Measurements from ENCODE around the gene KDR. TPM values are rescaled to one million over a fixed set of nuclear protein-coding genes. Genes with fewer than 3 reads are reported as not detected.

Gene KDR
- total RNA-seq, 1 donor from 2014 or later = 19.4 TPM

GRCh38 chr4:55162396-55162795 lies 37.0 kb upstream of the KDR start:
- no peak for TF ChIP-seq POLR2A (IDR thresholded peaks at IDR 0.05)
- no peak for TF ChIP-seq CTCF (IDR thresholded peaks at IDR 0.05)
- no peak for TF ChIP-seq POLR2AphosphoS5 (IDR thresholded peaks at IDR 0.05; ENCODE audit: insufficient read depth in 1 of 2, low read depth in 1 of 2)
- DNase-seq (ENCODE audit: extremely low spot score in 2 of 2) = no peak
- H3K36me3 ChIP-seq = no peaks in the 10 kb centered on the region
- H3K27me3 ChIP-seq = no peaks in the 10 kb centered on the region
- H3K9me3 ChIP-seq = no peaks in the 10 kb centered on the region
- intact Hi-C loops (cut with DNase I) = no loop called here
- H3K4me1 ChIP-seq = no peaks in the 10 kb centered on the region
- H3K27ac ChIP-seq = no peak overlapping the region
- no peak overlapping the region for H3K4me3 ChIP-seq

GRCh38 chr4:55161739-55162138 lies 36.3 kb upstream of the KDR start:
- Histone ChIP-seq H3K36me3 (no peaks in the 10 kb centered on the region), H3K27me3 (no peaks in the 10 kb centered on the region), H3K27ac (no peak overlapping the region), H3K9me3 (no peaks in the 10 kb centered on the region), H3K4me1 (no peaks in the 10 kb centered on the region), H3K4me3 (no peak overlapping the region)
- DNase-seq (ENCODE audit: extremely low spot score in 2 of 2) = no peak
- intact Hi-C loops (cut with DNase I) = no loop called here
- TF ChIP-seq CTCF (IDR thresholded peaks at IDR 0.05) (no peak), POLR2AphosphoS5 (IDR thresholded peaks at IDR 0.05; ENCODE audit: insufficient read depth in 1 of 2, low read depth in 1 of 2) (no peak), POLR2A (IDR thresholded peaks at IDR 0.05) (no peak)

GRCh38 chr4:55159851-55160250 lies 34.5 kb upstream of the KDR start:
- no peaks in the 10 kb centered on the region for H3K4me1 ChIP-seq
- no peaks in the 10 kb centered on the region for H3K9me3 ChIP-seq
- TF ChIP-seq POLR2AphosphoS5 (IDR thresholded peaks at IDR 0.05; ENCODE audit: insufficient read depth in 1 of 2, low read depth in 1 of 2) = no peak
- no peak for TF ChIP-seq CTCF (IDR thresholded peaks at IDR 0.05)
- no peak for TF ChIP-seq POLR2A (IDR thresholded peaks at IDR 0.05)
- intact Hi-C loops (cut with DNase I) = no loop called here
- no peak for DNase-seq (ENCODE audit: extremely low spot score in 2 of 2)
- no peak overlapping the region for H3K27ac ChIP-seq
- H3K4me3 ChIP-seq = no peak overlapping the region
- H3K36me3 ChIP-seq = no peaks in the 10 kb centered on the region
- no peaks in the 10 kb centered on the region for H3K27me3 ChIP-seq

- intact Hi-C loops (cut with DNase I) = no loop called here
- H3K9me3 ChIP-seq = no peaks in the 10 kb centered on the region
- H3K36me3 ChIP-seq = no peaks in the 10 kb centered on the region
- TF ChIP-seq POLR2A (IDR thresholded peaks at IDR 0.05) (no peak), POLR2AphosphoS5 (IDR thresholded peaks at IDR 0.05; ENCODE audit: insufficient read depth in 1 of 2, low read depth in 1 of 2) (no peak), CTCF (IDR thresholded peaks at IDR 0.05) (no peak)
- no peaks in the 10 kb centered on the region for H3K4me1 ChIP-seq
- no peak overlapping the region for H3K27ac ChIP-seq
- H3K4me3 ChIP-seq = no peak overlapping the region
- no peaks in the 10 kb centered on the region for H3K27me3 ChIP-seq
- DNase-seq (ENCODE audit: extremely low spot score in 2 of 2) = no peak
Measured at GRCh38 chr4:55158957-55159356, 33.6 kb upstream of the KDR start.

GRCh38 chr4:55157559-55158277 lies 32.3 kb upstream of the KDR start:
- Histone ChIP-seq H3K36me3 (no peaks in the 10 kb centered on the region), H3K4me3 (peak overlapping the region in 1 of 2 donors; percentile 6), H3K4me1 (no peaks in the 10 kb centered on the region), H3K27ac (no peak overlapping the region), H3K27me3 (no peaks in the 10 kb centered on the region), H3K9me3 (no peaks in the 10 kb centered on the region)
- DNase-seq (ENCODE audit: extremely low spot score in 2 of 2) = no peak
- TF ChIP-seq CTCF (IDR thresholded peaks at IDR 0.05) (no peak), POLR2A (IDR thresholded peaks at IDR 0.05) (no peak), POLR2AphosphoS5 (IDR thresholded peaks at IDR 0.05; ENCODE audit: insufficient read depth in 1 of 2, low read depth in 1 of 2) (no peak)
- intact Hi-C loops (cut with DNase I) = no loop called here
